ENCODE results near the gene CLRN1.

The CLRN1 gene

GRCh38 chr3:150890295-150890694, 82.2 kb downstream of the CLRN1 start:
- TF ChIP-seq GATA3 (IDR thresholded peaks at IDR 0.05; ENCODE audit: low read depth, low read length) (no peak), GATA2 (IDR thresholded peaks at IDR 0.05; ENCODE audit: low read depth, low read length) (no peak)

- no peak for TF ChIP-seq GATA2 (IDR thresholded peaks at IDR 0.05; ENCODE audit: low read depth, low read length)
These were observed 83.4 kb downstream of the CLRN1 start for GRCh38 chr3:150889106-150889505.

- TF ChIP-seq GATA2 (IDR thresholded peaks at IDR 0.05; ENCODE audit: low read depth, low read length) (no peak), GATA3 (IDR thresholded peaks at IDR 0.05; ENCODE audit: low read depth, low read length) (no peak)
These were observed 85.5 kb downstream of the CLRN1 start for GRCh38 chr3:150887031-150887430.

- no peak for TF ChIP-seq GATA2 (IDR thresholded peaks at IDR 0.05; ENCODE audit: low read depth, low read length)
- TF ChIP-seq GATA3 (IDR thresholded peaks at IDR 0.05; ENCODE audit: low read depth, low read length), result no peak
These were observed 87.0 kb downstream of the CLRN1 start for GRCh38 chr3:150885535-150885934.

GRCh38 chr3:150878996-150879575, 93.4 kb downstream of the CLRN1 start:
- TF ChIP-seq GATA3 (IDR thresholded peaks at IDR 0.05; ENCODE audit: low read depth, low read length), result no peak
- no peak for TF ChIP-seq GATA2 (IDR thresholded peaks at IDR 0.05; ENCODE audit: low read depth, low read length)

GRCh38 chr3:150878290-150878689, 94.2 kb downstream of the CLRN1 start:
- TF ChIP-seq GATA2 (IDR thresholded peaks at IDR 0.05; ENCODE audit: low read depth, low read length) (no peak), GATA3 (IDR thresholded peaks at IDR 0.05; ENCODE audit: low read depth, low read length) (no peak)

GRCh38 chr3:150877303-150877702, 95.2 kb downstream of the CLRN1 start:
- no peak for TF ChIP-seq GATA2 (IDR thresholded peaks at IDR 0.05; ENCODE audit: low read depth, low read length)
- no peak for TF ChIP-seq GATA3 (IDR thresholded peaks at IDR 0.05; ENCODE audit: low read depth, low read length)

GRCh38 chr3:150876611-150877265, 95.8 kb downstream of the CLRN1 start:
- TF ChIP-seq GATA2 (IDR thresholded peaks at IDR 0.05; ENCODE audit: low read depth, low read length), result no peak
- TF ChIP-seq GATA3 (IDR thresholded peaks at IDR 0.05; ENCODE audit: low read depth, low read length), result no peak

Measured in SH-SY5Y (cell line).